ENCODE data around the gene PSMA2.
"Not testable (repeated sequence)": the region's sequence is repeated elsewhere in the genome, so short reads cannot be mapped to it uniquely, and the experiment has no call there.

The PSMA2 gene

GRCh38 chr7:42886893-42887505 is 45.0 kb downstream of the PSMA2 start:
- no peak for TF ChIP-seq CTCF (IDR thresholded peaks at IDR 0.05; ENCODE audit: low read depth, low read length, missing control alignments)
- no peak for DNase-seq (ENCODE audit: extremely low read depth, low read depth)
- no peak overlapping the region for H3K4me3 ChIP-seq (replicated peaks; ENCODE audit: low read depth, low read length)

DNA sequence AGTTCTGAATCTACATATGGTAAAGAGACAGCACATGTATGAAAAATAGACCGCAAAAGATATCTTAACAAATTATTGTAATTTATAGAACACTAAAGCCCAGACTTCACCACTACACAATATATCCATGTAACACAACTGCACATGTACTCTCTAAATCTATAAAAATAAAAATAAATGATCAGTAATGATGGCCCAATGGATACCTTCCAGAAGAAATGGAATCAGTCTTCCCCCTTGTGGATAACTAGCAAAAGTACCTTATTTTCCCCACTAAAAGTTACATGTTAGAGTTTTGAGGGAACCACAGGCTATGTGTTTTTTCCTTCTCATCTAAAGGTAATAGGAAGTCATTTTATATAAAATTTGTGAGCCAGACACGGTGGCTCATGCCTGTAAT is 45.8 kb downstream of the PSMA2 start:
- DNase-seq (ENCODE audit: extremely low read depth, low read depth) = no peak
- TF ChIP-seq CTCF (IDR thresholded peaks at IDR 0.05; ENCODE audit: low read depth, low read length, missing control alignments) = no peak
- H3K4me3 ChIP-seq (replicated peaks; ENCODE audit: low read depth, low read length) = no peak overlapping the region

- not testable (repeated sequence) for DNase-seq (ENCODE audit: extremely low read depth, low read depth); H3K4me3 ChIP-seq (replicated peaks; ENCODE audit: low read depth, low read length)
These were observed 46.8 kb downstream of the PSMA2 start for GRCh38 chr7:42885183-42885582.

DNA sequence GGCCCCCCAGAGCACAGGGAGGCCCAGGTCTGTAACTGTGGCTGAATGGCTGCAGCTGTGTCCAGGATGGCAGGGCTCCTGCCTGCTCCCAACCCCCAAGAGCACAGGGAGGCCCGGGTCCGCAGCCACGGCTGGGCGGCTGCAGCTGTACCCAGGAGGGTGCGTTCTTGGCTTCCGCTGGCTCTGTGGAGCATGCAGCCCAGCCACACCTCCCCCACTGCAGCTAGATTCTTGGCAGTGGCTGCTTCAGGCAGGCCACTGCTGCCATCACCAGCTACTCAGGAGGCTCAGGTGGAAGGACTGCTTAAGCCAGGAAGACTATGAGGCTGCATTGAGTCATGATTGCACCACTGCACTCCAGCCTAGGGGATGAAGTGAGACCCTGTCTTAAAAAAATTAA is 48.0 kb downstream of the PSMA2 start:
- DNase-seq (ENCODE audit: extremely low read depth, low read depth) = no peak

GRCh38 chr7:42880392-42880791 is 51.6 kb downstream of the PSMA2 start:
- no peak overlapping the region for H3K4me3 ChIP-seq (replicated peaks; ENCODE audit: low read depth, low read length)
- TF ChIP-seq CTCF (IDR thresholded peaks at IDR 0.05; ENCODE audit: low read depth, low read length, missing control alignments) = no peak
- DNase-seq (ENCODE audit: extremely low read depth, low read depth) = no peak

More for the DNA sequence above, 48.0 kb downstream of the PSMA2 start:
- no peak overlapping the region for H3K4me3 ChIP-seq (replicated peaks; ENCODE audit: low read depth, low read length)
- TF ChIP-seq CTCF (IDR thresholded peaks at IDR 0.05; ENCODE audit: low read depth, low read length, missing control alignments) = no peak

DNA sequence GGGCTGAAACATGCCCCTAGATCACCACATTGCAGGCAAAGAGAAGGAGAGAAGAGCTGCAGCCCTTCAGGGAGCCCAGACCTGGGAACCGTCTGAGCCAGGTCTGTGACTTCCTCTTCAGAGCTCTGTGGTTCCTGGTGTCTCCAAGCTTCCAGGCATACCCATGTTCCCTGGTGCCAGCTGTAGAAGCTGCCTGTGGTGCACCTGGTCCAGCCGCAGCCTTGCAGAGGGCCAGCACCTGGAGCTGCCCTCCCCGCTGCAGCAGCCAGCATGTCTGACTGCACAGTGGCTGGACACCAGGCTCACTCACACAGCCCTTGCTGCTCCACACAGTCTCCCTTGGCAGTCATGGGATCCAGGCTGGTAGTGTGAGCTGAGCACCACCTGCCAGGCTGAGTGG is 53.7 kb downstream of the PSMA2 start:
- no peak overlapping the region for H3K4me3 ChIP-seq (replicated peaks; ENCODE audit: low read depth, low read length)
- TF ChIP-seq CTCF (IDR thresholded peaks at IDR 0.05; ENCODE audit: low read depth, low read length, missing control alignments) = no peak
- DNase-seq (ENCODE audit: extremely low read depth, low read depth) = no peak

DNA sequence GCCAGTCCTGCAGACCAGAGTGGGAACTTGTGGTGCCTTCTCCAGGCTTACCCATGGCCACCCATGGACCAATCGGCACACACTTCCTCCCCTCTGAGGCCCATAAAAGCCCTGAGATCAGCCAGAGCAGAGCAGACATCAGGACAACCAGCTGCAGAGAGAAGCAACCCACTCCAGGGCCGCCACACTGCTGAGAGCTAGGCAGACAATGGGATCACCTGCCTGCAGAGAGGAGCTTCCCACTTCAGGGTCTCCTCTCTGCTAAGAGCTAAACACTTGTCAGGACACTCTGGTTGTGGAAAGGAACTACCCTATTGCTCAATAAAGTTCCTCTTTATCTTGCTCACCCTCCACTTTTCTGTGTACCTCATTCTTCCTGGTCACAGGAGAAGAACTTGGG is 54.1 kb downstream of the PSMA2 start:
- TF ChIP-seq CTCF (IDR thresholded peaks at IDR 0.05; ENCODE audit: low read depth, low read length, missing control alignments) = no peak
- H3K4me3 ChIP-seq (replicated peaks; ENCODE audit: low read depth, low read length) = no peak overlapping the region
- no peak for DNase-seq (ENCODE audit: extremely low read depth, low read depth)

All from HFF-Myc (cell line).